KMS-11 (cell line): ENCODE results near the gene PTGES3L.

ENCODE experiments used
- H2AFZ ChIP-seq: fragments of 200-600 bp; sonication (generic); 2 replicates; pipeline ENCODE4 v1.6.1; 2016; ENCODE audit warnings: antibody characterized with exemption, mixed run types, low read depth
- H3K27ac ChIP-seq: fragments of 200-600 bp; sonication (generic); 2 replicates; pipeline ENCODE4 v1.6.1; 2016; ENCODE audit warnings: mild to moderate bottlenecking, mixed run types
- H3K27me3 ChIP-seq: fragments of 200-600 bp; sonication (generic); 2 replicates; pipeline ENCODE4 v1.6.1; 2017; ENCODE audit warnings: mild to moderate bottlenecking, low read depth, mixed run types, moderate library complexity; ENCODE audit not compliant: insufficient read depth
- H3K36me3 ChIP-seq: fragments of 200-600 bp; sonication (generic); 2 replicates; pipeline ENCODE4 v1.6.1; 2017; ENCODE audit warnings: mild to moderate bottlenecking, mixed run types; ENCODE audit not compliant: insufficient read depth
- H3K4me1 ChIP-seq: fragments of 200-600 bp; sonication (generic); 2 replicates; pipeline ENCODE4 v1.6.1; 2016; ENCODE audit warnings: mild to moderate bottlenecking, low read depth, mixed run types; ENCODE audit not compliant: poor library complexity, severe bottlenecking
- H3K4me2 ChIP-seq: fragments of 200-600 bp; sonication (generic); 2 replicates; pipeline ENCODE4 v1.7.0; 2016; ENCODE audit warnings: mild to moderate bottlenecking, mixed run types
- H3K4me3 ChIP-seq: fragments of 200-600 bp; sonication (generic); IDR thresholded peaks from 2 replicates; pipeline ENCODE4 v1.6.1; 2017; ENCODE audit warnings: low read depth, low read length, mixed read lengths; ENCODE audit not compliant: insufficient read depth
- H3K79me2 ChIP-seq: fragments of 200-600 bp; sonication (generic); 2 replicates; pipeline ENCODE4 v1.6.1; 2016; ENCODE audit warnings: low read depth, mixed run types; ENCODE audit not compliant: insufficient read depth
- H3K9ac ChIP-seq: fragments of 200-600 bp; sonication (generic); 2 replicates; pipeline ENCODE4 v1.6.1; 2016; ENCODE audit warnings: mild to moderate bottlenecking, mixed run types
- H4K20me1 ChIP-seq: fragments of 200-600 bp; sonication (generic); 2 replicates; pipeline ENCODE4 v1.6.1; 2016; ENCODE audit warnings: mild to moderate bottlenecking, mixed run types; ENCODE audit not compliant: insufficient read depth
- TF ChIP-seq, protein P1 (sequence below): fragments of 200-600 bp; sonication (generic); conservative IDR thresholded peaks from 2 replicates; pipeline ENCODE4 v1.6.1; 2017; ENCODE audit warnings: low read depth, mild to moderate bottlenecking, antibody characterized with exemption, low read length, moderate library complexity, mixed read lengths

PTGES3L gene

DNA sequence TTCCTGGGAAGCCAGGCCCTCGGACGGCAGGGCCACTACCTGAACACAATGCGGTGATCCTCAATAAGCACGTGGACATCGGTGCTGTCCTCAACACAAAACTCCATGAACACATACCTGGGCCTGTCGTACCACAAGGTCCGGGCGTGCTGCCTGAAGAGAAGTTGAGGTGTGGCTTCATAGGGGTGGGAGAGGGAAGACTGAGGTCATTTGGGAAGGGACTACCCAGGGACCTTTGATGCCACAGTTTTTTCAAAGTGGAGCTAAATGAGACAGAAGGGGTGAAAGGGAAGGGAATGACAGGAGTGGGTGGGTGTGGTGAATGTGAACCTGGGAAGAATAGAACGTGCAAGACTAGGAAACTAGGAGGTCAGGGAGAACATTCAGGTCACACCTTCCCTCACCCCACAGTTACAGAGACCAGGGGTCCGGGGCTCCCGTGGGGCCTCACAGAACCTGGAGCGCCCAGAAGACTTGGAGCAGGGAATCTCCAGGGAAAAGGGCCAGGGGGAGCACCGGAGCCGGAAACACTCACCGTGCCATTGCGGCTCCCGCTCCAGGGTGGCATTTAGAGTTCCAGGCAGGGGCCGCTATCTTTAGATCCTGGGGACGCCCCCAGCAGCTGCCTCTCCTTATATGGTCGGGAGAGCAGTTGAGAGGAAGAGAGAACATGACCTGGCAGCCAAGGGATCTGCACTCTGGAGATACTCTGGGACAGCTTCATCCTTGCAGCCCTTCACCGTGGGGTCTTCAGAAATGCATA lies at the start of gene PTGES3L:
PTGES3L (minus strand) TSS at position 570 of the 763 bp plus-strand sequence; CDS start at position 543, 27 bp downstream.
- TF ChIP-seq, protein P1, sequence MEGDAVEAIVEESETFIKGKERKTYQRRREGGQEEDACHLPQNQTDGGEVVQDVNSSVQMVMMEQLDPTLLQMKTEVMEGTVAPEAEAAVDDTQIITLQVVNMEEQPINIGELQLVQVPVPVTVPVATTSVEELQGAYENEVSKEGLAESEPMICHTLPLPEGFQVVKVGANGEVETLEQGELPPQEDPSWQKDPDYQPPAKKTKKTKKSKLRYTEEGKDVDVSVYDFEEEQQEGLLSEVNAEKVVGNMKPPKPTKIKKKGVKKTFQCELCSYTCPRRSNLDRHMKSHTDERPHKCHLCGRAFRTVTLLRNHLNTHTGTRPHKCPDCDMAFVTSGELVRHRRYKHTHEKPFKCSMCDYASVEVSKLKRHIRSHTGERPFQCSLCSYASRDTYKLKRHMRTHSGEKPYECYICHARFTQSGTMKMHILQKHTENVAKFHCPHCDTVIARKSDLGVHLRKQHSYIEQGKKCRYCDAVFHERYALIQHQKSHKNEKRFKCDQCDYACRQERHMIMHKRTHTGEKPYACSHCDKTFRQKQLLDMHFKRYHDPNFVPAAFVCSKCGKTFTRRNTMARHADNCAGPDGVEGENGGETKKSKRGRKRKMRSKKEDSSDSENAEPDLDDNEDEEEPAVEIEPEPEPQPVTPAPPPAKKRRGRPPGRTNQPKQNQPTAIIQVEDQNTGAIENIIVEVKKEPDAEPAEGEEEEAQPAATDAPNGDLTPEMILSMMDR, result no peak

DNA sequence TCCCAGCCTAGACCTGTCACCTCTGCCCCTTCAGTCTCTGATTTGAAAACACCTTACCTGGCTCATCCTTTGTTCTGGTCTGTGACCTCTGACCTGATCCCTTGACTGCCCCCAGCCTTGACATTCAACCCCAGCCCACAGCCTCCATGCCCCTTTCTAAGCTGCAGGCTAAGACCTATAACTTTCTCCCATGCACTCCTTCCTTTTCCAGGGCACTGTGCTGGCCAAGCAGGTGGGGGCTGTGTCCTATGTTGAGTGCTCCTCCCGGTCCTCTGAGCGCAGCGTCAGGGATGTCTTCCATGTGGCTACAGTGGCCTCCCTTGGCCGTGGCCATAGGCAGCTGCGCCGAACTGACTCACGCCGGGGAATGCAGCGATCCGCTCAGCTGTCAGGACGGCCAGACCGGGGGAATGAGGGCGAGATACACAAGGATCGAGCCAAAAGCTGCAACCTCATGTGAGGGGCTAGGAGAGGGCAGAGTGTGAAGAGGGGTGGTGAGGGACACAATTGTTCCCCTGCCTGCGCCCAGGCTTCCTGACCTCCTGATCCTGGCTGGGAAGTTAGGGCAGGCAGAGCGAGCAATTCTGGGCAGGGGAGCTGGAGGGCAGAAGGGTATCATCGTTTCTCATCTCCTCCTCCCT lies 48.5 kb upstream of the PTGES3L start:
- Histone ChIP-seq H4K20me1 (no peaks in the 10 kb centered on the region), H3K27me3 (no peaks in the 10 kb centered on the region), H3K4me2 (no peak overlapping the region), H3K27ac (no peak overlapping the region), H2AFZ (no peak overlapping the region), H3K4me3 (no peak overlapping the region), H3K9ac (no peak overlapping the region), H3K79me2 (no peaks in the 10 kb centered on the region), H3K4me1 (no peaks in the 10 kb centered on the region), H3K36me3 (no peaks in the 10 kb centered on the region)
- TF ChIP-seq, protein P1, result no peak

More for the DNA sequence above, at the start of gene PTGES3L:
- Histone ChIP-seq H2AFZ (peak within 1 kb of the TSS; percentile 87), H3K9ac (peak within 1 kb of the TSS; percentile 66), H3K36me3 (no peaks in the 10 kb centered on the region), H3K27me3 (no peaks in the 10 kb centered on the region), H4K20me1 (no peaks in the 10 kb centered on the region), H3K79me2 (peaks cover 24% of the 10 kb centered on the region; the same call in 1 of the 2 replicates), H3K4me3 (no peak within 1 kb of the TSS), H3K4me1 (peaks cover 29% of the 10 kb centered on the region), H3K4me2 (peak within 1 kb of the TSS; percentile 89), H3K27ac (peak within 1 kb of the TSS; percentile 78)

DNA sequence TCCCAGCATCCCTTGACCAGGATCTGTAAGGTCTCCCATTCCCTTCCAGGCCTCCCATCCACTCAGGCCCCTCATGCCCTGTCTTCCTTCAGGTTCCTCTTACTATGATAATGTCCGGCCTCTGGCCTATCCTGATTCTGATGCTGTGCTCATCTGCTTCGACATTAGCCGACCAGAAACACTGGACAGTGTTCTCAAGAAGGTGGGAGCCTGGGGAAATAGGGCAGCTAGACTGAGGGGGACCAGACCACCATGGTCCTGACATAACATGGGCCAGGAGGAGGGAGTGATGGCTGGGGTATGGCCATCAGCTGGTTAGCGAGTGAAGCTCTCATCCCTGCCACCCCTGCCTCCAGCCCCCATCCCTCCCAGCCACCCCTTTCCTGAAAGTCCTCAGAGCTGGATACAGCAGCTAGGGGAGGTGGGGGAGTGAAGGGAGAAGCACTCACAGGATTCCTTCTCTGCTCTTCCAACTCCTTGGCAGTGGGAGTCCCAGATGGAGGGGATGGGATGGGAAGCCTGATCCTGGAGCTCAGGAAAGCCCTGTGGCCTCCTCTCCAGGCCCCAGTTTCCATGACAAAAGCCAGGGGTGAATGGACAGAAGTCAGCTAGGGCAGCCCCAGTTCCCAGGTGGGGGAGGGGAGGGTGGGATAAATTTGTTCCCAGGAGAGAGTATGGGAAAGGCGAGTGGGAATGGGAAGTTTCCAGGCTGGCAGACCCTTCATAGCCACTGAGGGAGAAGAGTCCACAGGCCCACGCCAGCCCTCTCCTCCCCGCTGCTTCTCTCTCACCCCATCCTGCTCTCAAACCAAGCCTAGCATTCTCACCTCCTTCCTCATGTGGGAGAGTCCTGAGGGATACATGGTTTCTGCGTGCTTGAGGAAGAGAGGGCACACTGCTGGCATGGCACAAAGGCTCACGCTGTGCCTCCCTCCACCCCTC lies 47.5 kb upstream of the PTGES3L start:
- no peak overlapping the region for H3K4me2 ChIP-seq
- H3K9ac ChIP-seq, result no peak overlapping the region
- H3K4me1 ChIP-seq, result peaks cover 7% of the 10 kb centered on the region
- no peaks in the 10 kb centered on the region for H3K79me2 ChIP-seq
- TF ChIP-seq, protein P1, result no peak
- H4K20me1 ChIP-seq, result no peaks in the 10 kb centered on the region
- H3K36me3 ChIP-seq, result no peaks in the 10 kb centered on the region
- no peak overlapping the region for H3K4me3 ChIP-seq
- no peak overlapping the region for H2AFZ ChIP-seq
- H3K27me3 ChIP-seq, result no peaks in the 10 kb centered on the region
- no peak overlapping the region for H3K27ac ChIP-seq

DNA sequence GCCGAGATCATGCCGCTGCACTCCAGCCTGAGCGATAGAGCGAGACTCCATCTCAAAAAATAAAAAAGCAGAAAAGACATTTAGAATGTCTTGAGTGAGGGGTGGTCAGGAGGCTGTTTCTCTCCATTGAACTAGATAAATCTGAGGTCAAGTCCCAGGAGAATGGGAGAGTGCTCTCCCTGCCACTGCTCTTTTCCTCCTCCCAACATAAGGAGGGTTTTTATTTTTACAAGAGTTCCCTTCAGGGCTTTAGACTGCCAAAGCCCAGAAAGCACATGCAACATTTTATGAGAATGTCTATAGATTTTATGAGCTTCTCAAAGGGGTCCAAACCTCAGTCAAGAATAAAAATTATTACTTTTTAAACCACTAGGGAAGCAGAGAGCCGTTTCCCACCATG lies 46.7 kb upstream of the PTGES3L start:
- H3K4me3 ChIP-seq, result no peak overlapping the region
- peaks cover 7% of the 10 kb centered on the region for H3K4me1 ChIP-seq
- no peak overlapping the region for H3K27ac ChIP-seq
- no peak overlapping the region for H2AFZ ChIP-seq
- no peak overlapping the region for H3K4me2 ChIP-seq
- TF ChIP-seq, protein P1, result no peak
- no peaks in the 10 kb centered on the region for H4K20me1 ChIP-seq
- no peaks in the 10 kb centered on the region for H3K27me3 ChIP-seq
- no peaks in the 10 kb centered on the region for H3K36me3 ChIP-seq
- no peak overlapping the region for H3K9ac ChIP-seq
- no peaks in the 10 kb centered on the region for H3K79me2 ChIP-seq
